H1 (cell line): ENCODE results near the gene NETO2. TPM values are rescaled to one million over a fixed set of nuclear protein-coding genes. Genes with fewer than 3 reads are reported as not detected.

Source experiments
- GABPA ChIP-seq: IDR thresholded peaks from 2 replicates; pipeline ENCODE4 v1.6.1; 2011; ENCODE audit warnings: mild to moderate bottlenecking, low read length, moderate library complexity, borderline replicate concordance; ENCODE audit not compliant: insufficient read depth
- PHF8 ChIP-seq: fragments of 200-600 bp; sonication (generic); conservative IDR thresholded peaks from 2 replicates; pipeline ENCODE4 v1.7.1; 2012; ENCODE audit warnings: low read depth, mild to moderate bottlenecking, inconsistent platforms, low read length, moderate library complexity
- POLR2A ChIP-seq, 2 experiments: IDR thresholded peaks; 1 replicate in 1 of 2; 2 replicates in 1 of 2; pipeline ENCODE4 v1.6.1; 2011; ENCODE audit warnings: low read depth in 2 of 2, low read length in 2 of 2, mild to moderate bottlenecking in 2 of 2; ENCODE audit errors: control extremely low read depth in 1 of 2
- SIRT6 ChIP-seq: IDR thresholded peaks from one replicate; pipeline ENCODE4 v1.7.1; 2012; ENCODE audit warnings: low read length, inconsistent platforms
- polyA plus RNA-seq, 7 experiments: library from polyadenylated mRNA; depleted of rRNA in 3 of 7; stranded (reverse) in 5 of 7; unstranded in 2 of 7; fragments of >200 nt in 5 of 7; fragments of 200-250 nt in 2 of 7; gene quantifications; 1 replicate in 5 of 7; 2 replicates in 1 of 7; 4 replicates in 1 of 7; pipeline versions ENCODE4 v1.2.1 to v1.2.3, GENCODE V29; 2011 to 2013; ENCODE audit warnings: missing spikeins in 2 of 7, mixed read lengths in 2 of 7
- total RNA-seq: library from RNA; stranded (reverse); fragmentation: NEBNext Ultra II Directional; extraction: Animal tissue kit (Norgen Biotek cat#: 25700); gene quantifications from 2 replicates; pipeline ENCODE4 v1.2.1, GENCODE V29; 2021
- TF ChIP-seq, protein P1 (sequence below): fragments of 300-600 bp; sonication (generic); IDR thresholded peaks from 2 replicates; pipeline ENCODE4 v1.7.1; 2012; ENCODE audit warnings: low read length, moderate library complexity, mild to moderate bottlenecking, inconsistent platforms; ENCODE audit not compliant: insufficient replicate concordance

Gene NETO2
- total and polyA plus RNA-seq, 2 of the 8 experiments (the other 6 are each of a cell fraction or from before 2014, with no cell fraction given): 9.4 to 12.5 TPM

DNA sequence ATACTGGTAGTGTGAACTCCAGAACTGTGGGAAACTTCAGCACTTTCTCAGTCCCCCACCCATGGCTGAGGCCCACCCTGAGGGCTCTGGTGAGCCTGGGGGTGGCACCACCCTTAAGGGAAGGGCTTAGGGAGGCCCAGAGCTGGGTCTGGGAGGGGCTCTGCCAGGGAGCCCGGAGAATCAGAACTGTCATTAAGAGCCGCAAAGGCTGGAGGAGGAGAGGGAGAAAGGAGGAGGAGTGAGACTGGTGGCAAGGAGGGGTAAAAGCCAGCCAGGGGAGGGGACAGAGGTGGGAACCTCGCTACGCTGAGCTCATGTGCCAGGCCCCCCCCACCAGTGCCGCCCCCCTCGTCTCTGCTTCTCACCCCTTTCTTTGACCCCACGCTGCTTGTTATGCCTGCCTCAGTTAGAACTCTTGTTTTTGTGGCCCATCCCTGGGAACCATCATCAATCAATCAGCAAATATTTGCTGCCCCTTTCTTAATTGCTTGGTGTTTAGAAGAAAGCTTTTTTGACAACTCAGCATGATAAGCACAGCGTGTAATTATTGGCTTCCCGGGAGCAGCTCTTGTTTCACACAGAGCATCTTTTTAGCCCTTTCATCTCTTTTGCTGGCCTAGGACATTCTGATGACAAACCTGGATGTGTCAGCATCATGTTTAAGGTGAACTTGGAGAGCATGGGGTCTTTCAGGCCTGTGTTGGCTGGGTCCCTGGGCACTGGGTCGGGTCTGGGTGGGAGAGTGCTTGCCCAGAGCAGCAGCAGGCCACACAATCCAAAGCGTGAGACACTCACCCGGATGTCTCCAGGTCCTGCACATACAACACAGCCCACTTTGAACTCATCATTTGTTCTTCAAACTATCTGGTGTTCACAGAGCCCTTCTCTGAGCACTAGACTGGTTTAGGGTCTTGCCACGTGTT, 77.7 kb downstream of the NETO2 start (continued):
- no peak for TF ChIP-seq PHF8
- TF ChIP-seq POLR2A (IDR thresholded peaks at IDR 0.05; ENCODE audit: control extremely low read depth in 1 of 2, low read depth in 2 of 2, low read length in 2 of 2): no peak
- TF ChIP-seq SIRT6: no peak
- TF ChIP-seq GABPA: no peak
- TF ChIP-seq, protein P1, sequence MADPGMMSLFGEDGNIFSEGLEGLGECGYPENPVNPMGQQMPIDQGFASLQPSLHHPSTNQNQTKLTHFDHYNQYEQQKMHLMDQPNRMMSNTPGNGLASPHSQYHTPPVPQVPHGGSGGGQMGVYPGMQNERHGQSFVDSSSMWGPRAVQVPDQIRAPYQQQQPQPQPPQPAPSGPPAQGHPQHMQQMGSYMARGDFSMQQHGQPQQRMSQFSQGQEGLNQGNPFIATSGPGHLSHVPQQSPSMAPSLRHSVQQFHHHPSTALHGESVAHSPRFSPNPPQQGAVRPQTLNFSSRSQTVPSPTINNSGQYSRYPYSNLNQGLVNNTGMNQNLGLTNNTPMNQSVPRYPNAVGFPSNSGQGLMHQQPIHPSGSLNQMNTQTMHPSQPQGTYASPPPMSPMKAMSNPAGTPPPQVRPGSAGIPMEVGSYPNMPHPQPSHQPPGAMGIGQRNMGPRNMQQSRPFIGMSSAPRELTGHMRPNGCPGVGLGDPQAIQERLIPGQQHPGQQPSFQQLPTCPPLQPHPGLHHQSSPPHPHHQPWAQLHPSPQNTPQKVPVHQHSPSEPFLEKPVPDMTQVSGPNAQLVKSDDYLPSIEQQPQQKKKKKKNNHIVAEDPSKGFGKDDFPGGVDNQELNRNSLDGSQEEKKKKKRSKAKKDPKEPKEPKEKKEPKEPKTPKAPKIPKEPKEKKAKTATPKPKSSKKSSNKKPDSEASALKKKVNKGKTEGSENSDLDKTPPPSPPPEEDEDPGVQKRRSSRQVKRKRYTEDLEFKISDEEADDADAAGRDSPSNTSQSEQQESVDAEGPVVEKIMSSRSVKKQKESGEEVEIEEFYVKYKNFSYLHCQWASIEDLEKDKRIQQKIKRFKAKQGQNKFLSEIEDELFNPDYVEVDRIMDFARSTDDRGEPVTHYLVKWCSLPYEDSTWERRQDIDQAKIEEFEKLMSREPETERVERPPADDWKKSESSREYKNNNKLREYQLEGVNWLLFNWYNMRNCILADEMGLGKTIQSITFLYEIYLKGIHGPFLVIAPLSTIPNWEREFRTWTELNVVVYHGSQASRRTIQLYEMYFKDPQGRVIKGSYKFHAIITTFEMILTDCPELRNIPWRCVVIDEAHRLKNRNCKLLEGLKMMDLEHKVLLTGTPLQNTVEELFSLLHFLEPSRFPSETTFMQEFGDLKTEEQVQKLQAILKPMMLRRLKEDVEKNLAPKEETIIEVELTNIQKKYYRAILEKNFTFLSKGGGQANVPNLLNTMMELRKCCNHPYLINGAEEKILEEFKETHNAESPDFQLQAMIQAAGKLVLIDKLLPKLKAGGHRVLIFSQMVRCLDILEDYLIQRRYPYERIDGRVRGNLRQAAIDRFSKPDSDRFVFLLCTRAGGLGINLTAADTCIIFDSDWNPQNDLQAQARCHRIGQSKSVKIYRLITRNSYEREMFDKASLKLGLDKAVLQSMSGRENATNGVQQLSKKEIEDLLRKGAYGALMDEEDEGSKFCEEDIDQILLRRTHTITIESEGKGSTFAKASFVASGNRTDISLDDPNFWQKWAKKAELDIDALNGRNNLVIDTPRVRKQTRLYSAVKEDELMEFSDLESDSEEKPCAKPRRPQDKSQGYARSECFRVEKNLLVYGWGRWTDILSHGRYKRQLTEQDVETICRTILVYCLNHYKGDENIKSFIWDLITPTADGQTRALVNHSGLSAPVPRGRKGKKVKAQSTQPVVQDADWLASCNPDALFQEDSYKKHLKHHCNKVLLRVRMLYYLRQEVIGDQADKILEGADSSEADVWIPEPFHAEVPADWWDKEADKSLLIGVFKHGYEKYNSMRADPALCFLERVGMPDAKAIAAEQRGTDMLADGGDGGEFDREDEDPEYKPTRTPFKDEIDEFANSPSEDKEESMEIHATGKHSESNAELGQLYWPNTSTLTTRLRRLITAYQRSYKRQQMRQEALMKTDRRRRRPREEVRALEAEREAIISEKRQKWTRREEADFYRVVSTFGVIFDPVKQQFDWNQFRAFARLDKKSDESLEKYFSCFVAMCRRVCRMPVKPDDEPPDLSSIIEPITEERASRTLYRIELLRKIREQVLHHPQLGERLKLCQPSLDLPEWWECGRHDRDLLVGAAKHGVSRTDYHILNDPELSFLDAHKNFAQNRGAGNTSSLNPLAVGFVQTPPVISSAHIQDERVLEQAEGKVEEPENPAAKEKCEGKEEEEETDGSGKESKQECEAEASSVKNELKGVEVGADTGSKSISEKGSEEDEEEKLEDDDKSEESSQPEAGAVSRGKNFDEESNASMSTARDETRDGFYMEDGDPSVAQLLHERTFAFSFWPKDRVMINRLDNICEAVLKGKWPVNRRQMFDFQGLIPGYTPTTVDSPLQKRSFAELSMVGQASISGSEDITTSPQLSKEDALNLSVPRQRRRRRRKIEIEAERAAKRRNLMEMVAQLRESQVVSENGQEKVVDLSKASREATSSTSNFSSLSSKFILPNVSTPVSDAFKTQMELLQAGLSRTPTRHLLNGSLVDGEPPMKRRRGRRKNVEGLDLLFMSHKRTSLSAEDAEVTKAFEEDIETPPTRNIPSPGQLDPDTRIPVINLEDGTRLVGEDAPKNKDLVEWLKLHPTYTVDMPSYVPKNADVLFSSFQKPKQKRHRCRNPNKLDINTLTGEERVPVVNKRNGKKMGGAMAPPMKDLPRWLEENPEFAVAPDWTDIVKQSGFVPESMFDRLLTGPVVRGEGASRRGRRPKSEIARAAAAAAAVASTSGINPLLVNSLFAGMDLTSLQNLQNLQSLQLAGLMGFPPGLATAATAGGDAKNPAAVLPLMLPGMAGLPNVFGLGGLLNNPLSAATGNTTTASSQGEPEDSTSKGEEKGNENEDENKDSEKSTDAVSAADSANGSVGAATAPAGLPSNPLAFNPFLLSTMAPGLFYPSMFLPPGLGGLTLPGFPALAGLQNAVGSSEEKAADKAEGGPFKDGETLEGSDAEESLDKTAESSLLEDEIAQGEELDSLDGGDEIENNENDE: no peak
- TF ChIP-seq, all 59 proteins: peak for 0
